Measurements from ENCODE around the gene SNCAIP.

The SNCAIP gene

DNA sequence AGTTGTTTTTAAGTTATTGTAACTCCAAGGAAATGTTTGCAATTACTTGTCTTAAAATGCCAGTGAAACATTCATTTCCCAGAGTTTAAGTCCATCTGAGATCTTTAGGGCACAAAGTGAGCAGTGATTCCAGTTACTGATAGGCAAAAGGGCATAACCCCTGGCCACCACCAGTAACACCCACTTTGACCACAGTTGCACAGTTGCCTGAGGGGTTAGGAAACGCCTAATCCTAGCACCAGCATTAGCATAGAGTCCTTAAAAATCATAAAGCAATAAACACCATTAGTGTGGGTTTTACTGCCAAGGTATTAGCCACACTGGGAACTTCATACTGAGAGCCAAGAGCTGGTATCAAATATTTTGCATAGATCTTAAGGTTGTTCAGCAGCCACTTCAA, 143.9 kb downstream of the SNCAIP start:
- no peak overlapping the region for H4K91ac ChIP-seq (ENCODE audit: low read depth, low read length, poor library complexity)
- H2AFZ ChIP-seq (ENCODE audit: low read length), result no peak overlapping the region
- no peak overlapping the region for H3K23ac ChIP-seq (ENCODE audit: low read depth, low read length, poor library complexity)
- H2AK5ac ChIP-seq (ENCODE audit: low read depth, low read length), result no peak overlapping the region
- no peak overlapping the region for H4K8ac ChIP-seq (ENCODE audit: low read depth, low read length)
- H2BK15ac ChIP-seq (ENCODE audit: low read length), result no peak overlapping the region
- no peak for DNase-seq (ENCODE audit: low spot score)
- no peak overlapping the region for H2BK5ac ChIP-seq (ENCODE audit: low read length)
- no peak overlapping the region for H2BK12ac ChIP-seq (ENCODE audit: low read length)
- H3K27me3 ChIP-seq (ENCODE audit: control insufficient read depth in 3 of 3, insufficient read depth in 3 of 3, low read depth in 1 of 3, low read length in 3 of 3), result no peaks in the 10 kb centered on the region
- no peak overlapping the region for H3K4ac ChIP-seq (ENCODE audit: low read length)
- no peak overlapping the region for H3K4me3 ChIP-seq (ENCODE audit: low read length in 2 of 2)
- no CpG with 5 or more reads among the region's 1 CpG for WGBS, 2 donors (ENCODE audit: extremely low coverage in 2 of 2, insufficient read length in 2 of 2, insufficient replicate concordance in 1 of 2)
- H3K9me3 ChIP-seq (replicated peaks in 1 of 2; ENCODE audit: control insufficient read depth in 2 of 2, insufficient read depth in 1 of 2, low read depth in 1 of 2, low read length in 2 of 2), result no peaks in the 10 kb centered on the region
- no peak overlapping the region for H3K14ac ChIP-seq (ENCODE audit: low read length)
- no peak overlapping the region for H3K18ac ChIP-seq (ENCODE audit: low read length)
- H3K4me1 ChIP-seq (ENCODE audit: control insufficient read depth in 2 of 2, insufficient read depth in 1 of 2, low read depth in 1 of 2, low read length in 2 of 2), result no peaks in the 10 kb centered on the region
- no peaks in the 10 kb centered on the region for H3K36me3 ChIP-seq (replicated peaks in 1 of 2; ENCODE audit: control insufficient read depth in 2 of 2, insufficient read depth in 2 of 2, low read length in 2 of 2)
- H3K79me1 ChIP-seq (ENCODE audit: low read depth, low read length), result no peaks in the 10 kb centered on the region
- H3K27ac ChIP-seq (replicated peaks; ENCODE audit: low read length), result no peak overlapping the region
- H3K4me2 ChIP-seq (ENCODE audit: insufficient read depth, low read length, poor library complexity, severe bottlenecking), result no peak overlapping the region
- no peak overlapping the region for H3K9ac ChIP-seq (ENCODE audit: low read depth, low read length, poor library complexity)
- H2BK120ac ChIP-seq (ENCODE audit: low read depth, low read length), result no peak overlapping the region

DNA sequence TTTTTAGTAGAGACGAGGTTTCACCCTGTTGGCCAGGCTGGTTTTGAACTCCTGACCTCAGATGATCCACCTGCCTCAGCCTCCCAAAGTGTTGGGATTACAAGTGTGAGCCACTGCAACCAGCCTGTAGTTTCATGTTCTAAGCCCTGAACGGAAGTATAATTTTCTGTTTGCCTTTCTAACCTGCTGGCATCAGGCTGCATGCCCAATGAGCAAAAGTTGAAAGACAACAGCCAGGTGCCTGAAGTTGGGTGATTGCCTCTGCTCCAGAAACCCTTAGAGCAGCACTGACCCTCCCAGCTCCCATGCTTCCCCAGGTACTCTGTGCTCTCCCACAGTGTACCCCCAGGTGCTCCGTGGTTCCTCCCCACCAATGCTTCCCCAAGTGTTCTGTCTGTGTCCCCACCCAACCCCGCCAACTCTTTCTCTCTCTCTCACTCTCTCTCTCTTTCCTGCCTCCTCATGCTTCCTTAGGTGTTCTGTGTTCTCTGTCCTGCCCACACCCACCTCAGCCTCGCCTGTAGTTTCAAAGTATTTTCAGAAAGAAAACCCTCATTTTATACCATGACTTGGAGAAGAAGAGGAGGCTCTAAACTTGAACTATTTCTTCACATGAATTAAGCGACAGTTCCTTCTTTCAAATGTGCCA, 145.3 kb downstream of the SNCAIP start:
- Histone ChIP-seq H2AFZ (ENCODE audit: low read length) (no peak overlapping the region), H3K9me3 (replicated peaks in 1 of 2; ENCODE audit: control insufficient read depth in 2 of 2, insufficient read depth in 1 of 2, low read depth in 1 of 2, low read length in 2 of 2) (no peaks in the 10 kb centered on the region), H2BK12ac (ENCODE audit: low read length) (no peak overlapping the region), H2AK5ac (ENCODE audit: low read depth, low read length) (no peak overlapping the region), H3K27ac (replicated peaks; ENCODE audit: low read length) (no peak overlapping the region), H3K4me1 (ENCODE audit: control insufficient read depth in 2 of 2, insufficient read depth in 1 of 2, low read depth in 1 of 2, low read length in 2 of 2) (no peaks in the 10 kb centered on the region), H3K4me3 (ENCODE audit: low read length in 2 of 2) (no peak overlapping the region), H3K23ac (ENCODE audit: low read depth, low read length, poor library complexity) (no peak overlapping the region), H3K27me3 (ENCODE audit: control insufficient read depth in 3 of 3, insufficient read depth in 3 of 3, low read depth in 1 of 3, low read length in 3 of 3) (no peaks in the 10 kb centered on the region), H3K14ac (ENCODE audit: low read length) (no peak overlapping the region), H3K36me3 (replicated peaks in 1 of 2; ENCODE audit: control insufficient read depth in 2 of 2, insufficient read depth in 2 of 2, low read length in 2 of 2) (no peaks in the 10 kb centered on the region), H2BK15ac (ENCODE audit: low read length) (no peak overlapping the region), H3K4ac (ENCODE audit: low read length) (no peak overlapping the region), H3K4me2 (ENCODE audit: insufficient read depth, low read length, poor library complexity, severe bottlenecking) (no peak overlapping the region), H4K8ac (ENCODE audit: low read depth, low read length) (no peak overlapping the region), H2BK120ac (ENCODE audit: low read depth, low read length) (no peak overlapping the region), H4K91ac (ENCODE audit: low read depth, low read length, poor library complexity) (no peak overlapping the region), H3K9ac (ENCODE audit: low read depth, low read length, poor library complexity) (no peak overlapping the region), H3K79me1 (ENCODE audit: low read depth, low read length) (no peaks in the 10 kb centered on the region), H2BK5ac (ENCODE audit: low read length) (no peak overlapping the region), H3K18ac (ENCODE audit: low read length) (no peak overlapping the region)
- DNase-seq (ENCODE audit: low spot score), result no peak
- no CpG with 5 or more reads among the region's 6 CpGs for whole genome bisulfite sequencing, 2 donors (ENCODE audit: extremely low coverage in 2 of 2, insufficient read length in 2 of 2, insufficient replicate concordance in 1 of 2)

DNA sequence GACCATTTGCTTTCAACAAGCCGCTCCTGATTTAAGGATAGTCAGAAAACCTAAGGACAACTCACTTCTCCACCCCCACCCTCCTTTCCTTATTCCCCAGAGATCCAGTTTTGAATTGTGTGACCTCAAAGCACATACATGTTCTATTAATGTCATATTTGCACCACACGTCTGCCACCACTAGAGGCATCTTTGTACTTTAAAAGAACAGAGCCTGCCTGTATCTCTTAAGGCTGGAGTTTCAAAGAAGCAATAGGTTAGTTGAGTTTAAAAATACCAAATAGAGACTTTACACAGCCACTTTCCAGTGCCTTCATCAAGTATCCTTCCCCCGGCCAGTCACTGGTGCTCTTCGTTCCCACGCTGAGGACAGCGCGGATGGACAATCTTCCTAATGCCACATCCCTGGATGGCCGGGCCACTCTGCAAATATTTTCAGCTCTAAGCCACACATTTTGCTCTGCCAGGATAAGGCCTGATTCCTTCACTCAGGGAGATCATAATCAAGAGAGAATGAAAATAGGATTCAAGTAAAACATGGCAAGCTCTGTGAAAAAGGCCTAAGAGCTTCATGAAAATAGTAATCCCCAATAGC, 146.3 kb downstream of the SNCAIP start:
- Histone ChIP-seq H3K27ac (replicated peaks; ENCODE audit: low read length) (no peak overlapping the region), H3K14ac (ENCODE audit: low read length) (no peak overlapping the region), H2BK12ac (ENCODE audit: low read length) (no peak overlapping the region), H3K27me3 (ENCODE audit: control insufficient read depth in 3 of 3, insufficient read depth in 3 of 3, low read depth in 1 of 3, low read length in 3 of 3) (no peaks in the 10 kb centered on the region), H3K36me3 (replicated peaks in 1 of 2; ENCODE audit: control insufficient read depth in 2 of 2, insufficient read depth in 2 of 2, low read length in 2 of 2) (no peaks in the 10 kb centered on the region), H3K4me2 (ENCODE audit: insufficient read depth, low read length, poor library complexity, severe bottlenecking) (no peak overlapping the region), H2BK5ac (ENCODE audit: low read length) (no peak overlapping the region), H2BK120ac (ENCODE audit: low read depth, low read length) (no peak overlapping the region), H3K4me3 (ENCODE audit: low read length in 2 of 2) (no peak overlapping the region), H3K4me1 (ENCODE audit: control insufficient read depth in 2 of 2, insufficient read depth in 1 of 2, low read depth in 1 of 2, low read length in 2 of 2) (no peaks in the 10 kb centered on the region), H4K8ac (ENCODE audit: low read depth, low read length) (no peak overlapping the region), H3K79me1 (ENCODE audit: low read depth, low read length) (no peaks in the 10 kb centered on the region), H3K4ac (ENCODE audit: low read length) (no peak overlapping the region), H3K18ac (ENCODE audit: low read length) (no peak overlapping the region), H3K23ac (ENCODE audit: low read depth, low read length, poor library complexity) (no peak overlapping the region), H2AK5ac (ENCODE audit: low read depth, low read length) (no peak overlapping the region), H2AFZ (ENCODE audit: low read length) (no peak overlapping the region), H3K9ac (ENCODE audit: low read depth, low read length, poor library complexity) (no peak overlapping the region), H3K9me3 (replicated peaks in 1 of 2; ENCODE audit: control insufficient read depth in 2 of 2, insufficient read depth in 1 of 2, low read depth in 1 of 2, low read length in 2 of 2) (no peaks in the 10 kb centered on the region), H2BK15ac (ENCODE audit: low read length) (no peak overlapping the region), H4K91ac (ENCODE audit: low read depth, low read length, poor library complexity) (no peak overlapping the region)
- no peak for DNase-seq (ENCODE audit: low spot score)
- no CpG with 5 or more reads among the region's 8 CpGs for WGBS, 2 donors (ENCODE audit: extremely low coverage in 2 of 2, insufficient read length in 2 of 2, insufficient replicate concordance in 1 of 2)

DNA sequence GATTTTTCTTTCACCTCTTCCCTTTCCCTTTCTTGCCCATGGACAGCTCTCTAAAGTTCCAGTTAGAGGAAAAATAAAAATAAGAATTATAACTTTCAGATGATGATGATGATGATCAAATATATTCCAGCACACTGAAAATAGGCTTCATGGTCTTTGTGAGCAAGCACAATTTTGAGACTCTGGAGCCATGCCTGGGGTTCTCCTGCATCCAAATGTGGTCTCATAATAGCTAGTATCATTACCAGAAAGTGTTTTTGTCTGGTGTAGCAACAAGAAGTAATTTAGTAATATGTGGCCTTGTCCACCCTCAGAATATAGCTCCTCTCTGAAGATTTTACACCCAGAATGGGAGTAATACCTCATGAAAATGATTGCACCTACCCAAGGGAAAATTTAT, 150.4 kb downstream of the SNCAIP start:
- Histone ChIP-seq H3K9ac (ENCODE audit: low read depth, low read length, poor library complexity) (no peak overlapping the region), H2BK120ac (ENCODE audit: low read depth, low read length) (no peak overlapping the region), H2AFZ (ENCODE audit: low read length) (no peak overlapping the region), H2BK5ac (ENCODE audit: low read length) (no peak overlapping the region), H4K8ac (ENCODE audit: low read depth, low read length) (no peak overlapping the region), H3K27ac (replicated peaks; ENCODE audit: low read length) (no peak overlapping the region), H2AK5ac (ENCODE audit: low read depth, low read length) (no peak overlapping the region), H3K4me2 (ENCODE audit: insufficient read depth, low read length, poor library complexity, severe bottlenecking) (no peak overlapping the region), H3K27me3 (ENCODE audit: control insufficient read depth in 3 of 3, insufficient read depth in 3 of 3, low read depth in 1 of 3, low read length in 3 of 3) (no peaks in the 10 kb centered on the region), H2BK15ac (ENCODE audit: low read length) (no peak overlapping the region), H3K9me3 (replicated peaks in 1 of 2; ENCODE audit: control insufficient read depth in 2 of 2, insufficient read depth in 1 of 2, low read depth in 1 of 2, low read length in 2 of 2) (peaks cover 0 to 2% of the 10 kb centered on the region in 2 donors), H3K4me1 (ENCODE audit: control insufficient read depth in 2 of 2, insufficient read depth in 1 of 2, low read depth in 1 of 2, low read length in 2 of 2) (peaks cover 0 to 2% of the 10 kb centered on the region in 2 donors), H3K14ac (ENCODE audit: low read length) (no peak overlapping the region), H3K4me3 (ENCODE audit: low read length in 2 of 2) (no peak overlapping the region), H2BK12ac (ENCODE audit: low read length) (no peak overlapping the region), H3K4ac (ENCODE audit: low read length) (no peak overlapping the region), H4K91ac (ENCODE audit: low read depth, low read length, poor library complexity) (no peak overlapping the region), H3K79me1 (ENCODE audit: low read depth, low read length) (no peaks in the 10 kb centered on the region), H3K36me3 (replicated peaks in 1 of 2; ENCODE audit: control insufficient read depth in 2 of 2, insufficient read depth in 2 of 2, low read length in 2 of 2) (peaks cover 0 to 3% of the 10 kb centered on the region in 2 donors), H3K23ac (ENCODE audit: low read depth, low read length, poor library complexity) (no peak overlapping the region), H3K18ac (ENCODE audit: low read length) (no peak overlapping the region)
- DNase-seq (ENCODE audit: low spot score), result no peak
